K562 (cell line): ENCODE measurements around the gene KDM5A. TPM values are rescaled to one million over a fixed set of nuclear protein-coding genes. Genes with fewer than 3 reads are reported as not detected.

ENCODE experiments used
- ATAC-seq: fragments of 200-7000 bp; cut with Tn5 transposase; 3 replicates; pipeline ENCODE4 v1.9.1; 2020; ENCODE audit warnings: moderate library complexity
- BruUV-seq: library from RNA; stranded (reverse); fragments of 400-500 nt; replicated peaks from 2 replicates; lab custom pipeline; 2021; lab: Mats Ljungman, UMichigan
- CTCF ChIA-PET: fragments of 300-600 bp; formaldehyde crosslinking; extraction: SDS; loops from one replicate; lab custom pipeline; 2021; ENCODE audit warnings: low intra/inter-chr PET ratio; lab: Yijun Ruan, JAX
- POLR2A ChIA-PET: fragments of 300-600, 350-650 bp; sonication (Branson Sonifier 250); formaldehyde crosslinking; extraction: SDS; loops from one replicate; lab custom pipeline; 2021; ENCODE audit warnings: antibody characterized with exemption, inconsistent platforms; lab: Yijun Ruan, JAX
- DNase-seq, 4 experiments: peaks; one replicate each; pipeline versions ENCODE4 v3.0.0 to v3.0.0-alpha.2; 2011 to 2018; ENCODE audit warnings: low spot score in 3 of 4, mixed read lengths in 3 of 4; ENCODE audit errors: extremely low read depth in 1 of 4
- FAIRE-seq: peaks from 2 replicates; lab custom pipeline; 2011; peaks lifted over from hg19 to GRCh38; lab: Jason Lieb, UNC
- H2AFZ ChIP-seq: 2 replicates; pipeline ENCODE4 v1.6.0; 2011; ENCODE audit warnings: low read depth, low read length, control low read depth, inconsistent platforms
- H3K27ac ChIP-seq: fragments of 200-600 bp; 3 replicates; pipeline ENCODE4 v1.8.0; 2011; ENCODE audit warnings: low read depth, mild to moderate bottlenecking, control low read depth, inconsistent platforms, low read length, moderate library complexity, mixed read lengths; ENCODE audit errors: extremely low read depth
- H3K27me3 ChIP-seq, 2 experiments: fragments of 300-600 bp in 1 of 2; 2 replicates in 1 of 2; 3 replicates in 1 of 2; pipeline versions ENCODE4 v1.6.0 to v1.8.0; 2011; ENCODE audit warnings: inconsistent platforms in 2 of 2, low read length in 2 of 2, mild to moderate bottlenecking in 1 of 2, mixed read lengths in 1 of 2, moderate library complexity in 1 of 2; ENCODE audit not compliant: control insufficient read depth in 2 of 2, insufficient read depth in 2 of 2
- H3K36me3 ChIP-seq: fragments of 300-600 bp; 3 replicates; pipeline ENCODE4 v1.8.0; 2011; ENCODE audit warnings: mild to moderate bottlenecking, low read length, inconsistent platforms; ENCODE audit not compliant: control insufficient read depth, insufficient read depth
- H3K4me1 ChIP-seq, 2 experiments: fragments of 200-600 bp in 1 of 2; replicated peaks in 1 of 2; 2 replicates in 1 of 2; 3 replicates in 1 of 2; pipeline versions ENCODE4 v1.5.1 to v1.8.0; 2011; ENCODE audit warnings: inconsistent platforms in 2 of 2, low read length in 2 of 2, mild to moderate bottlenecking in 1 of 2, mixed read lengths in 1 of 2, moderate library complexity in 1 of 2; ENCODE audit not compliant: control insufficient read depth in 2 of 2, insufficient read depth in 2 of 2
- H3K4me2 ChIP-seq: 2 replicates; pipeline ENCODE4 v1.6.1; 2011; ENCODE audit warnings: low read length, control low read depth, inconsistent platforms, mixed read lengths; ENCODE audit not compliant: insufficient read depth
- H3K4me3 ChIP-seq: fragments of 200-600 bp; sonication (generic), shearing (Covaris generic); 2 replicates; pipeline ENCODE4 v1.5.1; 2016; ENCODE audit warnings: control low read depth, inconsistent platforms
- H3K79me2 ChIP-seq: fragments of 200-600 bp; 3 replicates; pipeline ENCODE4 v1.8.0; 2011; ENCODE audit warnings: low read length, inconsistent platforms; ENCODE audit not compliant: control insufficient read depth, insufficient read depth
- H3K9ac ChIP-seq, 2 experiments: 2 replicates each; pipeline versions ENCODE4 v1.6.0 to v1.6.1; 2011; ENCODE audit warnings: low read depth in 2 of 2, low read length in 2 of 2, control low read depth in 1 of 2, inconsistent platforms in 1 of 2, mild to moderate bottlenecking in 1 of 2, mixed read lengths in 1 of 2; ENCODE audit not compliant: insufficient read depth in 1 of 2
- H3K9me1 ChIP-seq: one replicate; pipeline ENCODE4 v1.6.0; 2011; ENCODE audit warnings: inconsistent platforms, mild to moderate bottlenecking, low read length, moderate library complexity; ENCODE audit not compliant: control insufficient read depth, insufficient read depth
- H3K9me3 ChIP-seq: replicated peaks from 2 replicates; pipeline ENCODE4 v1.5.1; 2011; ENCODE audit warnings: low read depth, low read length, inconsistent platforms; ENCODE audit not compliant: control insufficient read depth, insufficient read depth
- H4K20me1 ChIP-seq: replicated peaks from 2 replicates; pipeline ENCODE4 v1.6.1; 2011; ENCODE audit warnings: low read length, inconsistent platforms, mixed read lengths; ENCODE audit not compliant: control insufficient read depth, insufficient read depth
- CHD4 ChIP-seq: fragments of 200-600 bp; sonication (generic); IDR thresholded peaks from 3 replicates; pipeline ENCODE4 v1.6.1; 2012; ENCODE audit warnings: low read depth, mild to moderate bottlenecking, mixed read lengths, low read length, inconsistent platforms; ENCODE audit not compliant: insufficient read depth, insufficient replicate concordance, poor library complexity, severe bottlenecking
- HDGF ChIP-seq: fragments of 450-650 bp; IDR thresholded peaks from 2 replicates; pipeline ENCODE4 v1.6.1; 2016
- SMARCB1 ChIP-seq: IDR thresholded peaks from 2 replicates; pipeline ENCODE4 v1.6.1; 2011; ENCODE audit warnings: improper control_type of control experiment, low read depth; ENCODE audit not compliant: insufficient read length
- TEAD1 ChIP-seq, 2 experiments: fragments of 450-650 bp in 1 of 2; sonication (generic) in 1 of 2; formaldehyde crosslinking; IDR thresholded peaks; 2 replicates each; pipeline versions ENCODE4 v1.4.0 to v1.8.0; 2020 to 2022; ENCODE audit warnings: mild to moderate bottlenecking in 2 of 2, missing genetic modification reagents in 1 of 2
- ZBTB1 ChIP-seq: sonication (generic); formaldehyde crosslinking; IDR thresholded peaks from 2 replicates; pipeline ENCODE4 v1.8.1; 2023; ENCODE audit warnings: missing genetic modification reagents, low read depth, mild to moderate bottlenecking, borderline replicate concordance
- ZFP1 ChIP-seq: fragments of 450-650 bp; formaldehyde crosslinking; IDR thresholded peaks from 2 replicates; pipeline ENCODE4 v1.4.0; 2020; ENCODE audit warnings: mild to moderate bottlenecking, mixed read lengths
- ZNF79 ChIP-seq: fragments of 250-450 bp; sonication (Bioruptor Pico); IDR thresholded peaks from 2 replicates; pipeline ENCODE4 v1.4.0; 2020; ENCODE audit warnings: low read depth, mild to moderate bottlenecking, moderate library complexity
- WGBS: fragments of 100-300 bp; shearing (Covaris generic); methylation state at CpG from one replicate; pipeline ENCODE4 v1.1.6; 2016; ENCODE audit warnings: low coverage, mixed read lengths; ENCODE audit not compliant: insufficient coverage; ENCODE audit errors: missing lambda C conversion rate; 5-methylcytosine and 5-hydroxymethylcytosine counted together
- in situ Hi-C: fragments of 300-500 bp; cut with MboI; formaldehyde crosslinking; loops from 4 replicates; pipeline ENCODE4 v1.15.0; 2018; ENCODE audit warnings: inconsistent platforms, mixed read lengths
- intact Hi-C: fragments of 100-400 bp; cut with micrococcal nuclease; formaldehyde crosslinking; loops from 2 replicates; pipeline ENCODE4 v1.14.2; 2022
- polyA plus RNA-seq, 8 experiments: library from polyadenylated mRNA; depleted of rRNA in 4 of 8; stranded (reverse) in 5 of 8; unstranded in 3 of 8; fragments of >200 nt; fragmentation: Nextera tagmentation in 2 of 8; fragmentation: Illumina TruSeq in 1 of 8; extraction: Ambion mirVana in 2 of 8; extraction: Trizol in 1 of 8; gene quantifications; 2 replicates each; pipeline versions ENCODE4 v1.2.1 to v1.2.3, GENCODE V29; 2011 to 2014; ENCODE audit warnings: inconsistent platforms in 1 of 8, missing spikeins in 1 of 8
- total RNA-seq, 7 experiments: library from RNA; depleted of rRNA in 6 of 7; stranded (reverse); fragments of >200 nt in 6 of 7; fragmentation: Illumina TruSeq in 2 of 7; extraction: Trizol in 2 of 7; gene quantifications; 2 replicates each; pipeline versions ENCODE4 v1.2.1 to v1.2.3, GENCODE V29; 2011 to 2021; ENCODE audit warnings: low replicate concordance in 1 of 7
- TF ChIP-seq, protein P1 (sequence below): fragments of 250-450 bp; sonication (Bioruptor Pico); IDR thresholded peaks from 2 replicates; pipeline ENCODE4 v1.5.1; 2021; ENCODE audit warnings: mild to moderate bottlenecking
- TF ChIP-seq, protein P2 (sequence below), 2 experiments: fragments of 200-800 bp in 1 of 2; sonication (Bioruptor generic) in 1 of 2; sonication (generic) in 1 of 2; formaldehyde crosslinking in 1 of 2; IDR thresholded peaks in 1 of 2; conservative IDR thresholded peaks in 1 of 2; 2 replicates each; pipeline versions ENCODE4 v1.5.0 to v1.6.1; 2016 to 2020; ENCODE audit warnings: missing compliant biosample characterization in 1 of 2, missing genetic modification characterization in 1 of 2, missing genetic modification reagents in 1 of 2

Gene KDM5A
- total and polyA plus RNA-seq, 9 of the 15 experiments (the other 6 are each of a cell fraction or from before 2014, with no cell fraction given), result 5.5 to 35.1 (median 13.1) TPM

DNA sequence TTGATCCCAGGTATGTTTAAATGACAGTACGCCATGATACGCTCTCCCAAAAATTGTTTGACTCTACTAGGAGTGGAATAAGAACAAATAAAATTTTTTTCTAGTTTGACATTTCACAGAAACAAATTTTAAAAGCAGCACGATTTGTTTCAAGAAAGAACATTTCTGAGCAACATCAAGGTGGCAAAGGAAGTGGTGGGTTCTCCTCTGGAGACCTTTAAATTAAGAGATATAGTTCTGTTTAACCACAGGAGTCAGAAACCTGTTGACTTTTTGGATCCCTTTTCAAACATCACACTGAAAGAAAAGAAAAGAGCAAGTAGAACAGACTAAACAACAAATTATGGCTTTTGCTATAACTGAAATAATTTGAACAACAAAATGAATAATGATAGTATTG is 124.0 kb downstream of the KDM5A start:
- intact Hi-C loops, result no loop called here
- peaks cover 0 to 12% of the 10 kb centered on the region in 2 experiments; a peak in 3 of 5 replicates for H3K4me1 ChIP-seq
- BruUV-seq, result no TSS peak
- no peak overlapping the region for H3K4me3 ChIP-seq
- no peak for TF ChIP-seq CHD4
- TF ChIP-seq TEAD1 (CRISPR knock-in tag; IDR thresholded peaks at IDR 0.05), result no peak
- no peak for TF ChIP-seq SMARCB1
- TF ChIP-seq HDGF, result no peak
- no peak for TF ChIP-seq ZNF79 (CRISPR knock-in tag)
- TF ChIP-seq, protein P1, sequence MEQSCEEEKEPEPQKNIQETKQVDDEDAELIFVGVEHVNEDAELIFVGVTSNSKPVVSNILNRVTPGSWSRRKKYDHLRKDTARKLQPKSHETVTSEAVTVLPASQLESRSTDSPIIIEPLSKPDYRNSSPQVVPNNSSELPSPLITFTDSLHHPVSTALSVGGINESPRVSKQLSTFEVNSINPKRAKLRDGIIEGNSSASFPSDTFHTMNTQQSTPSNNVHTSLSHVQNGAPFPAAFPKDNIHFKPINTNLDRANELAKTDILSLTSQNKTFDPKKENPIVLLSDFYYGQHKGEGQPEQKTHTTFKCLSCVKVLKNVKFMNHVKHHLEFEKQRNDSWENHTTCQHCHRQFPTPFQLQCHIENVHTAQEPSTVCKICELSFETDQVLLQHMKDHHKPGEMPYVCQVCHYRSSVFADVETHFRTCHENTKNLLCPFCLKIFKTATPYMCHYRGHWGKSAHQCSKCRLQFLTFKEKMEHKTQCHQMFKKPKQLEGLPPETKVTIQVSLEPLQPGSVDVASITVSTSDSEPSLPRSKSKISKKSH (CRISPR knock-in tag), result no peak
- TF ChIP-seq, protein P2, sequence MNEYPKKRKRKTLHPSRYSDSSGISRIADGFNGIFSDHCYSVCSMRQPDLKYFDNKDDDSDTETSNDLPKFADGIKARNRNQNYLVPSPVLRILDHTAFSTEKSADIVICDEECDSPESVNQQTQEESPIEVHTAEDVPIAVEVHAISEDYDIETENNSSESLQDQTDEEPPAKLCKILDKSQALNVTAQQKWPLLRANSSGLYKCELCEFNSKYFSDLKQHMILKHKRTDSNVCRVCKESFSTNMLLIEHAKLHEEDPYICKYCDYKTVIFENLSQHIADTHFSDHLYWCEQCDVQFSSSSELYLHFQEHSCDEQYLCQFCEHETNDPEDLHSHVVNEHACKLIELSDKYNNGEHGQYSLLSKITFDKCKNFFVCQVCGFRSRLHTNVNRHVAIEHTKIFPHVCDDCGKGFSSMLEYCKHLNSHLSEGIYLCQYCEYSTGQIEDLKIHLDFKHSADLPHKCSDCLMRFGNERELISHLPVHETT (CRISPR knock-in tag; conservative IDR thresholded peaks at IDR 0.05 in 1 of 2, IDR thresholded peaks at IDR 0.05 in 1 of 2), result no peak
- no peak for TF ChIP-seq ZFP1 (CRISPR knock-in tag)
- no peak for TF ChIP-seq ZBTB1
- H3K9me1 ChIP-seq, result no peaks in the 10 kb centered on the region
- ChIA-PET CTCF (no interaction called here), POLR2A (no interaction called here)
- no peaks in the 10 kb centered on the region for H3K36me3 ChIP-seq
- H3K27ac ChIP-seq, result no peak overlapping the region
- in situ Hi-C loops, result no loop called here
- H3K9me3 ChIP-seq, result no peaks in the 10 kb centered on the region
- no peaks in the 10 kb centered on the region for H3K79me2 ChIP-seq
- ATAC-seq (no peak), DNase-seq (no peak), FAIRE-seq (no peak)
- no peaks in the 10 kb centered on the region; a peak in 1 of 5 replicates for H3K27me3 ChIP-seq
- no peak overlapping the region for H2AFZ ChIP-seq
- no peak overlapping the region for H3K9ac ChIP-seq
- WGBS, result 13% methylated on average over 3 of the region's 3 CpGs
- H3K4me2 ChIP-seq, result no peak overlapping the region
- no peaks in the 10 kb centered on the region for H4K20me1 ChIP-seq
